Activated CD4-positive, alpha-beta T cell treated with anti-CD3 and anti-CD28 coated beads for 48 hours (primary cell): ENCODE measurements around the gene ABCC2.
"Not testable (repeated sequence)": the region's sequence is repeated elsewhere in the genome, so short reads cannot be mapped to it uniquely, and the experiment has no call there.

ENCODE experiments used
- DNase-seq: peaks from one replicate; pipeline ENCODE4 v3.0.0-alpha.2; 2020

ABCC2 gene

GRCh38 chr10:99782447-99783286, at the start of gene ABCC2:
Gene ABCC2, plus strand, starts transcription at chr10:99782640. Its CDS starts 205 bp downstream, at chr10:99782845.
- no peak for DNase-seq

GRCh38 chr10:99733366-99733765, 49.1 kb upstream of the ABCC2 start:
- DNase-seq = no peak

GRCh38 chr10:99734111-99734510, 48.3 kb upstream of the ABCC2 start:
- DNase-seq = not testable (repeated sequence)

- DNase-seq = no peak
These were observed 42.2 kb upstream of the ABCC2 start for GRCh38 chr10:99740260-99740659.

GRCh38 chr10:99740933-99741559, 41.4 kb upstream of the ABCC2 start:
- DNase-seq = no peak

GRCh38 chr10:99742254-99742653, 40.2 kb upstream of the ABCC2 start:
- no peak for DNase-seq

GRCh38 chr10:99742701-99743100, 39.7 kb upstream of the ABCC2 start:
- no peak for DNase-seq

GRCh38 chr10:99743841-99744240, 38.6 kb upstream of the ABCC2 start:
- no peak for DNase-seq

GRCh38 chr10:99746166-99746565, 36.3 kb upstream of the ABCC2 start:
- DNase-seq = not testable (repeated sequence)

- no peak for DNase-seq
These were observed 33.5 kb upstream of the ABCC2 start for GRCh38 chr10:99748823-99749451.

GRCh38 chr10:99750641-99751040, 31.8 kb upstream of the ABCC2 start:
- no peak for DNase-seq

GRCh38 chr10:99754670-99755069, 27.8 kb upstream of the ABCC2 start:
- DNase-seq = no peak

GRCh38 chr10:99756159-99756558, 26.3 kb upstream of the ABCC2 start:
- no peak for DNase-seq

GRCh38 chr10:99758211-99758891, 24.1 kb upstream of the ABCC2 start:
- no peak for DNase-seq

GRCh38 chr10:99760321-99760720, 22.1 kb upstream of the ABCC2 start:
- no peak for DNase-seq

- DNase-seq = no peak
These were observed 21.1 kb upstream of the ABCC2 start for GRCh38 chr10:99761365-99761764.

GRCh38 chr10:99765672-99766301, 16.7 kb upstream of the ABCC2 start:
- no peak for DNase-seq

GRCh38 chr10:99766302-99766681, 16.1 kb upstream of the ABCC2 start:
- no peak for DNase-seq

GRCh38 chr10:99767901-99768300, 14.5 kb upstream of the ABCC2 start:
- DNase-seq = no peak

- DNase-seq = no peak
These were observed 13.9 kb upstream of the ABCC2 start for GRCh38 chr10:99768556-99768955.

GRCh38 chr10:99769706-99770105, 12.7 kb upstream of the ABCC2 start:
- no peak for DNase-seq

- DNase-seq = no peak
These were observed 11.9 kb upstream of the ABCC2 start for GRCh38 chr10:99770408-99771045.
